GM12878 (cell line): ENCODE results near the gene KIF6. TPM values are rescaled to one million over a fixed set of nuclear protein-coding genes. Genes with fewer than 3 reads are reported as not detected.

ENCODE experiments used
- BRCA1 ChIP-seq: IDR thresholded peaks from 2 replicates; pipeline ENCODE4 v1.6.1; 2011; ENCODE audit warnings: low read depth, low read length, improper control_type of control experiment
- GATAD2B ChIP-seq: fragments of 450-650 bp; conservative IDR thresholded peaks from 2 replicates; pipeline ENCODE4 v1.6.1; 2017; ENCODE audit warnings: low read depth, mild to moderate bottlenecking, moderate library complexity
- IKZF1 ChIP-seq: fragments of 450-650 bp; conservative IDR thresholded peaks from 2 replicates; pipeline ENCODE4 v1.6.1; 2017; ENCODE audit warnings: antibody characterized with exemption, mild to moderate bottlenecking
- IKZF2 ChIP-seq, 2 experiments: fragments of 450-650 bp; IDR thresholded peaks; 2 replicates each; pipeline ENCODE4 v1.6.1; 2017; ENCODE audit warnings: mild to moderate bottlenecking in 2 of 2, moderate library complexity in 2 of 2
- LARP7 ChIP-seq: fragments of 450-650 bp; IDR thresholded peaks from 2 replicates; pipeline ENCODE4 v1.6.1; 2017; ENCODE audit warnings: mild to moderate bottlenecking
- MEF2B ChIP-seq: fragments of 450-650 bp; IDR thresholded peaks from 2 replicates; pipeline ENCODE4 v1.6.1; 2018; ENCODE audit warnings: mild to moderate bottlenecking, moderate library complexity; ENCODE audit not compliant: partially characterized antibody, poor library complexity, severe bottlenecking
- MTA2 ChIP-seq: fragments of 450-650 bp; IDR thresholded peaks from 2 replicates; pipeline ENCODE4 v1.6.1; 2016; ENCODE audit warnings: low read depth, mild to moderate bottlenecking, moderate library complexity
- NFYB ChIP-seq: IDR thresholded peaks from 2 replicates; pipeline ENCODE4 v1.6.1; 2011; ENCODE audit warnings: low read depth, mild to moderate bottlenecking, low read length, improper control_type of control experiment, moderate library complexity; ENCODE audit not compliant: insufficient read depth
- TBL1XR1 ChIP-seq: IDR thresholded peaks from 2 replicates; pipeline ENCODE4 v1.6.1; 2012; ENCODE audit warnings: low read depth, low read length, improper control_type of control experiment
- ZNF24 ChIP-seq: fragments of 450-650 bp; IDR thresholded peaks from 2 replicates; pipeline ENCODE4 v1.6.1; 2017; ENCODE audit warnings: antibody characterized with exemption, mild to moderate bottlenecking
- polyA plus RNA-seq, 11 experiments: library from polyadenylated mRNA; depleted of rRNA in 4 of 11; unstranded in 6 of 11; stranded (reverse) in 5 of 11; fragments of >200 nt; fragmentation: Nextera tagmentation in 4 of 11; fragmentation: Illumina TruSeq in 1 of 11; extraction: Ambion mirVana in 4 of 11; extraction: Trizol in 1 of 11; gene quantifications; 1 replicate in 1 of 11; 2 replicates in 10 of 11; pipeline versions ENCODE4 v1.2.1 to v1.2.3, GENCODE V29; 2011 to 2016; ENCODE audit warnings: inconsistent platforms in 2 of 11, missing spikeins in 2 of 11, low read depth in 1 of 11
- total RNA-seq, 4 experiments: library from RNA; depleted of rRNA in 3 of 4; stranded (reverse); fragments of >200 nt in 3 of 4; fragmentation: Illumina TruSeq in 1 of 4; extraction: Trizol in 1 of 4; gene quantifications; 2 replicates each; pipeline versions ENCODE4 v1.2.1 to v1.2.3, GENCODE V29; 2013 to 2021
- TF ChIP-seq, protein P1 (sequence below): fragments of 450-650 bp; IDR thresholded peaks from 2 replicates; pipeline ENCODE4 v1.6.1; 2017; ENCODE audit warnings: mild to moderate bottlenecking, low read depth, inconsistent platforms; ENCODE audit not compliant: poor library complexity, severe bottlenecking
- TF ChIP-seq, protein P2 (sequence below): fragments of 450-650 bp; IDR thresholded peaks from 2 replicates; pipeline ENCODE4 v1.6.1; 2016; ENCODE audit warnings: mild to moderate bottlenecking, moderate library complexity, borderline replicate concordance
- TF ChIP-seq, protein P3 (sequence below): IDR thresholded peaks from 2 replicates; pipeline ENCODE4 v1.6.1; 2012; ENCODE audit warnings: improper control_type of control experiment, low read depth, low read length; ENCODE audit not compliant: insufficient replicate concordance
- TF ChIP-seq, protein P4 (sequence below), 3 experiments: IDR thresholded peaks in 2 of 3; conservative IDR thresholded peaks in 1 of 3; 2 replicates each; pipeline ENCODE4 v1.5.1; 2011; ENCODE audit warnings: low read depth in 3 of 3, low read length in 3 of 3, mild to moderate bottlenecking in 3 of 3, control low read depth in 2 of 3, moderate library complexity in 2 of 3, inconsistent platforms in 1 of 3, mixed read lengths in 1 of 3; ENCODE audit not compliant: control insufficient read depth in 2 of 3, insufficient read depth in 1 of 3; ENCODE audit errors: extremely low read depth in 1 of 3

Gene KIF6
- total and polyA plus RNA-seq, 10 of the 15 experiments (the other 5 are each of a cell fraction or from before 2014, with no cell fraction given): 0.09 to 1.0 (median 0.28) TPM

DNA sequence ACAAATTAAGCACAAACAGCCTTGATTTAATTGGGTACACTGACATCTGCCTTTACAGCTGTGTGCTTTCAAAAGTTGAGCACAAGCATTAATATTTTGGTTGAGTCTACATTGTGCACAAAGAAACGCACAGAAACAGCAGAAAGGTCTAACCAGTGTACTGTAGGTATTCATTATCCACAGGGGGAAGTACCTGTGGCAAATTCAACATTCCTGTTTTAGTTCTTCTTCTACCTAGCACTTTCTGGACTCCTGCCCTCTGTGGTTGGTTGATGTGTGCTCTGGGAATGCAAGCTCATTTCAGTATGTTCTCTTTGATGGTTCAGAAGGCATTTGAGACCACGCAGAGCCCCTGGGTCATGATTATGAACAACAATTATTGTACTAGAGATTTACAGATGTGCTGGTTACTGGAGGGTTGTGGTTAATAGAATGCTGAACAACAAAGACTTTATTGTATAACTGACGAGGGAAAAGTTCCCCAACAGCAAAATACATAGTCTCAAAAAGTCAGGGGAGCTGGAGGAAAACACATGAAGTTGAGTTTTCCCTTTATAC lies 40.4 kb upstream of the KIF6 start (continued):
- TF ChIP-seq, protein P1, sequence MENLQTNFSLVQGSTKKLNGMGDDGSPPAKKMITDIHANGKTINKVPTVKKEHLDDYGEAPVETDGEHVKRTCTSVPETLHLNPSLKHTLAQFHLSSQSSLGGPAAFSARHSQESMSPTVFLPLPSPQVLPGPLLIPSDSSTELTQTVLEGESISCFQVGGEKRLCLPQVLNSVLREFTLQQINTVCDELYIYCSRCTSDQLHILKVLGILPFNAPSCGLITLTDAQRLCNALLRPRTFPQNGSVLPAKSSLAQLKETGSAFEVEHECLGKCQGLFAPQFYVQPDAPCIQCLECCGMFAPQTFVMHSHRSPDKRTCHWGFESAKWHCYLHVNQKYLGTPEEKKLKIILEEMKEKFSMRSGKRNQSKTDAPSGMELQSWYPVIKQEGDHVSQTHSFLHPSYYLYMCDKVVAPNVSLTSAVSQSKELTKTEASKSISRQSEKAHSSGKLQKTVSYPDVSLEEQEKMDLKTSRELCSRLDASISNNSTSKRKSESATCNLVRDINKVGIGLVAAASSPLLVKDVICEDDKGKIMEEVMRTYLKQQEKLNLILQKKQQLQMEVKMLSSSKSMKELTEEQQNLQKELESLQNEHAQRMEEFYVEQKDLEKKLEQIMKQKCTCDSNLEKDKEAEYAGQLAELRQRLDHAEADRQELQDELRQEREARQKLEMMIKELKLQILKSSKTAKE: no peak
- TF ChIP-seq MEF2B (peak; percentile 22), BRCA1 (no peak), MTA2 (peak; percentile 50; the same call in 1 of the 2 replicates), ZNF24 (no peak), NFYB (no peak), TBL1XR1 (no peak), LARP7 (no peak), IKZF1 (0 out of 2 replicates have a peak, but pooled peaks have one; percentile 16), IKZF2 (IDR thresholded peaks at IDR 0.05) (peak; percentile 37 to 39; a peak in 2 of 4 replicates), GATAD2B (no peak)
- TF ChIP-seq, protein P2, sequence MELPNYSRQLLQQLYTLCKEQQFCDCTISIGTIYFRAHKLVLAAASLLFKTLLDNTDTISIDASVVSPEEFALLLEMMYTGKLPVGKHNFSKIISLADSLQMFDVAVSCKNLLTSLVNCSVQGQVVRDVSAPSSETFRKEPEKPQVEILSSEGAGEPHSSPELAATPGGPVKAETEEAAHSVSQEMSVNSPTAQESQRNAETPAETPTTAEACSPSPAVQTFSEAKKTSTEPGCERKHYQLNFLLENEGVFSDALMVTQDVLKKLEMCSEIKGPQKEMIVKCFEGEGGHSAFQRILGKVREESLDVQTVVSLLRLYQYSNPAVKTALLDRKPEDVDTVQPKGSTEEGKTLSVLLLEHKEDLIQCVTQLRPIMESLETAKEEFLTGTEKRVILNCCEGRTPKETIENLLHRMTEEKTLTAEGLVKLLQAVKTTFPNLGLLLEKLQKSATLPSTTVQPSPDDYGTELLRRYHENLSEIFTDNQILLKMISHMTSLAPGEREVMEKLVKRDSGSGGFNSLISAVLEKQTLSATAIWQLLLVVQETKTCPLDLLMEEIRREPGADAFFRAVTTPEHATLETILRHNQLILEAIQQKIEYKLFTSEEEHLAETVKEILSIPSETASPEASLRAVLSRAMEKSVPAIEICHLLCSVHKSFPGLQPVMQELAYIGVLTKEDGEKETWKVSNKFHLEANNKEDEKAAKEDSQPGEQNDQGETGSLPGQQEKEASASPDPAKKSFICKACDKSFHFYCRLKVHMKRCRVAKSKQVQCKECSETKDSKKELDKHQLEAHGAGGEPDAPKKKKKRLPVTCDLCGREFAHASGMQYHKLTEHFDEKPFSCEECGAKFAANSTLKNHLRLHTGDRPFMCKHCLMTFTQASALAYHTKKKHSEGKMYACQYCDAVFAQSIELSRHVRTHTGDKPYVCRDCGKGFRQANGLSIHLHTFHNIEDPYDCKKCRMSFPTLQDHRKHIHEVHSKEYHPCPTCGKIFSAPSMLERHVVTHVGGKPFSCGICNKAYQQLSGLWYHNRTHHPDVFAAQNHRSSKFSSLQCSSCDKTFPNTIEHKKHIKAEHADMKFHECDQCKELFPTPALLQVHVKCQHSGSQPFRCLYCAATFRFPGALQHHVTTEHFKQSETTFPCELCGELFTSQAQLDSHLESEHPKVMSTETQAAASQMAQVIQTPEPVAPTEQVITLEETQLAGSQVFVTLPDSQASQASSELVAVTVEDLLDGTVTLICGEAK: no peak
- TF ChIP-seq, protein P3, sequence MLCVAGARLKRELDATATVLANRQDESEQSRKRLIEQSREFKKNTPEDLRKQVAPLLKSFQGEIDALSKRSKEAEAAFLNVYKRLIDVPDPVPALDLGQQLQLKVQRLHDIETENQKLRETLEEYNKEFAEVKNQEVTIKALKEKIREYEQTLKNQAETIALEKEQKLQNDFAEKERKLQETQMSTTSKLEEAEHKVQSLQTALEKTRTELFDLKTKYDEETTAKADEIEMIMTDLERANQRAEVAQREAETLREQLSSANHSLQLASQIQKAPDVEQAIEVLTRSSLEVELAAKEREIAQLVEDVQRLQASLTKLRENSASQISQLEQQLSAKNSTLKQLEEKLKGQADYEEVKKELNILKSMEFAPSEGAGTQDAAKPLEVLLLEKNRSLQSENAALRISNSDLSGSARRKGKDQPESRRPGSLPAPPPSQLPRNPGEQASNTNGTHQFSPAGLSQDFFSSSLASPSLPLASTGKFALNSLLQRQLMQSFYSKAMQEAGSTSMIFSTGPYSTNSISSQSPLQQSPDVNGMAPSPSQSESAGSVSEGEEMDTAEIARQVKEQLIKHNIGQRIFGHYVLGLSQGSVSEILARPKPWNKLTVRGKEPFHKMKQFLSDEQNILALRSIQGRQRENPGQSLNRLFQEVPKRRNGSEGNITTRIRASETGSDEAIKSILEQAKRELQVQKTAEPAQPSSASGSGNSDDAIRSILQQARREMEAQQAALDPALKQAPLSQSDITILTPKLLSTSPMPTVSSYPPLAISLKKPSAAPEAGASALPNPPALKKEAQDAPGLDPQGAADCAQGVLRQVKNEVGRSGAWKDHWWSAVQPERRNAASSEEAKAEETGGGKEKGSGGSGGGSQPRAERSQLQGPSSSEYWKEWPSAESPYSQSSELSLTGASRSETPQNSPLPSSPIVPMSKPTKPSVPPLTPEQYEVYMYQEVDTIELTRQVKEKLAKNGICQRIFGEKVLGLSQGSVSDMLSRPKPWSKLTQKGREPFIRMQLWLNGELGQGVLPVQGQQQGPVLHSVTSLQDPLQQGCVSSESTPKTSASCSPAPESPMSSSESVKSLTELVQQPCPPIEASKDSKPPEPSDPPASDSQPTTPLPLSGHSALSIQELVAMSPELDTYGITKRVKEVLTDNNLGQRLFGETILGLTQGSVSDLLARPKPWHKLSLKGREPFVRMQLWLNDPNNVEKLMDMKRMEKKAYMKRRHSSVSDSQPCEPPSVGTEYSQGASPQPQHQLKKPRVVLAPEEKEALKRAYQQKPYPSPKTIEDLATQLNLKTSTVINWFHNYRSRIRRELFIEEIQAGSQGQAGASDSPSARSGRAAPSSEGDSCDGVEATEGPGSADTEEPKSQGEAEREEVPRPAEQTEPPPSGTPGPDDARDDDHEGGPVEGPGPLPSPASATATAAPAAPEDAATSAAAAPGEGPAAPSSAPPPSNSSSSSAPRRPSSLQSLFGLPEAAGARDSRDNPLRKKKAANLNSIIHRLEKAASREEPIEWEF: no peak
- TF ChIP-seq, protein P4, sequence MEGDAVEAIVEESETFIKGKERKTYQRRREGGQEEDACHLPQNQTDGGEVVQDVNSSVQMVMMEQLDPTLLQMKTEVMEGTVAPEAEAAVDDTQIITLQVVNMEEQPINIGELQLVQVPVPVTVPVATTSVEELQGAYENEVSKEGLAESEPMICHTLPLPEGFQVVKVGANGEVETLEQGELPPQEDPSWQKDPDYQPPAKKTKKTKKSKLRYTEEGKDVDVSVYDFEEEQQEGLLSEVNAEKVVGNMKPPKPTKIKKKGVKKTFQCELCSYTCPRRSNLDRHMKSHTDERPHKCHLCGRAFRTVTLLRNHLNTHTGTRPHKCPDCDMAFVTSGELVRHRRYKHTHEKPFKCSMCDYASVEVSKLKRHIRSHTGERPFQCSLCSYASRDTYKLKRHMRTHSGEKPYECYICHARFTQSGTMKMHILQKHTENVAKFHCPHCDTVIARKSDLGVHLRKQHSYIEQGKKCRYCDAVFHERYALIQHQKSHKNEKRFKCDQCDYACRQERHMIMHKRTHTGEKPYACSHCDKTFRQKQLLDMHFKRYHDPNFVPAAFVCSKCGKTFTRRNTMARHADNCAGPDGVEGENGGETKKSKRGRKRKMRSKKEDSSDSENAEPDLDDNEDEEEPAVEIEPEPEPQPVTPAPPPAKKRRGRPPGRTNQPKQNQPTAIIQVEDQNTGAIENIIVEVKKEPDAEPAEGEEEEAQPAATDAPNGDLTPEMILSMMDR (IDR thresholded peaks at IDR 0.05 in 2 of 3, conservative IDR thresholded peaks at IDR 0.05 in 1 of 3; ENCODE audit: control insufficient read depth in 2 of 3, extremely low read depth in 1 of 3, insufficient read depth in 1 of 3, low read depth in 3 of 3, low read length in 3 of 3): no peak
